HG02973 (cell line): ENCODE measurements around the gene HGF.

Experiments
- ATAC-seq: cut with Tn5 transposase; IDR thresholded peaks from one replicate; pipeline ENCODE4 v1.9.1; 2021; ENCODE audit warnings: moderate library complexity; ENCODE audit not compliant: unreplicated experiment

The HGF gene

DNA sequence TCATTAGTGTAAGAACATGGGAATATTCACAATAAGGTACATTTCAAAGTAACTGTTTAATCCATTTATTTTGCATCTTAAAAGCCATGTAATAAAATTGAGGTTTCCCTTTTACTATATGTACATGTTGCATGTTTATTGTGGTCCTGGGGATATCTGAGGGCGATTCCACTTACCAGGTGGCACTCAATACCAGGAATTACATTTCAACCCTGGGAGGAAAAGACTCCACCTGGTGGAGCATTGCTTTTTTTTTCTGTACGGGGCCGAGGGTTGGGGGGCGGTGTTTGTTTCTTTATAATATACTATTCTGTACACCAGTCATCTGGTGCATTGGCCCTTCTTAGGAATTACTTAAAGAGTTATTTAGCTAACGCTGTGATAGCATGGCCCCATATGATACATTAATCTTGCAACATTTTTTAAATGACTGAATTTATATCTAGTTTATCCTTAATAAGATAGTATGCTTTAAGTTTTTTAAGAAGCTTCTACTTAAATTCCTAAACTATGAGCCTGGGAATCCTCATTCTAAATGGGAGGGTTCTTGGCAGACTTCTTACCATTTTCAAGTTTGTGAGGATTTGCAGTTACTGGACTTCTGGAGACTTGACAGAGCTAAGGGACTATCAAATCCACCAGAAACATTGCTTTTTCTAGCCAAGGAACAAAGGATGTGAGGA is 7.2 kb upstream of the HGF start:
- ATAC-seq = no peak

DNA sequence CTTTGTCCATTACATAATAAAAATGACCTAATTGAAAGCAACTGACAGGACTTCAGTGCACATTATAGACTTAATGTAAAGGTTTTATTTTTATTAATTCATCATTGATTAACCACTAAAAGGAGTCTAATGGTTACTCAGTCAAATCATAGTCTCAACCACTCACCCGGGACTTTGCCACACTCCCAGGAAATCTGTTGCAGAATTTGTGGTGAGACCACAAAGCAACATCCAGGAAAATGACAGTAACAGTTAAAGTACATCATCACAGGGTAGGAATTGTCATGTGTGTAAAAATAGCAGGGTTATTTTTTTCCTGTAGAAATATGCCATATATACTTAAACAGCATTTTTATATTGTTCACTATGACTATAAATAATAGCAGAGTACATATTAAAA is 6.3 kb upstream of the HGF start:
- ATAC-seq = no peak

DNA sequence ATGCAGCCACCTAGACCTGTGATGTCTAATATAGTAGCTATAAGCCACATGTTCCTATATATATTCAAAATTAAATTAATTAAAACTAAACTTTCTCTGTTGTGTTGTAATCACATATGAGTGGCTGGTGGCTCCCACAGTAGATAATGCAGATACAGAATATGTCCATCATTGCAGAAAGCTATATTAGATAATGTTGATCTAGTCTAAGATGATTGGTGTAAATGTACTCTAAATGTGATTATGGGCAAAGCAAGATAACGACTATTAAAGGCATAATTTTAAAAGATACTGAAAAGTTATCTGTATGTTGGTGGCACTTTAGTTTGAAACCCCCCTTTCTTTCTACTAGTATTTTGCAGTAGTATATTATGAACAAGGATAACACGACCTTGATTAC is 5.7 kb upstream of the HGF start:
- no peak for ATAC-seq

DNA sequence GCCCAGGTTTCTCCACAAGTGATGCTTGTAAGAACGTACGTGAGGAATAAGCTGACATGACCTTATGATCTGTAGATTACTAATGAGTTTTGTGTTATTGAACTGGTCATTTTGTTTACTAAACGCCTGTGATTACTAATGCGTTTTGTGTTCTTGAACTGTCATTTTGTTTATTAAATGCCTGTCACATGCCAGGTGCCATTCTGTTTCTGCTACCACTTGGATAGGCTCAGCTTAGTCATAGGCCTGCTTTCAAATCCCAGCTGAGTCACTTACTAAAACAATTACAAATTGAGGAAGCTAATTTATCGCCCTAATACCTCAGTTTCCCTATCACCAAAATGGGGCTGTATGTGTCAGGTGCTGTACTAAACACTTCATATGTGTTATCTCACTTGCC is 4.7 kb upstream of the HGF start:
- ATAC-seq = no peak

DNA sequence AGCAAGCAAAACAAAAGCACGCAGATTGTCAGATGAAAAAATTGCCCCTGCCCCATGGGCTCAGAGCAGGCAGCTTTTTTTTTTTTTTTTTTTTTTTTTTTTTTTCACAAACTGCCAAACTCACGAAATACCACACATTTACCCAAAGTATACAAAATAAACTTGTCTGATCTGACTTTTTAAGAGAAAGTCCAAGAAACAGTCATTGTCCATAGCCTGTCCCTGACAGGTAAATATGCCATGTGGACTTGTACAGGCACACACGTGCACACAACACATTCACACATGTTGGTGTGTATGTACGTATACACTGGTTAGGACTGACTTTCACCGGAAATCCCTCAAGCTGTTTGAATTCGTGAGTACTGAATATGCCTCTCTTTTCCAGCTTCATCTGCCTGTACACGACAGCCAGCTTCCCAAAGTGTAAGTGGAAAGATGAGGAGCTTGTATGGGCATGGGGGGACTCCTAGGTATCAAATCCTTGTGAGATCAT is 929 bp upstream of the HGF start:
- no peak for ATAC-seq

DNA sequence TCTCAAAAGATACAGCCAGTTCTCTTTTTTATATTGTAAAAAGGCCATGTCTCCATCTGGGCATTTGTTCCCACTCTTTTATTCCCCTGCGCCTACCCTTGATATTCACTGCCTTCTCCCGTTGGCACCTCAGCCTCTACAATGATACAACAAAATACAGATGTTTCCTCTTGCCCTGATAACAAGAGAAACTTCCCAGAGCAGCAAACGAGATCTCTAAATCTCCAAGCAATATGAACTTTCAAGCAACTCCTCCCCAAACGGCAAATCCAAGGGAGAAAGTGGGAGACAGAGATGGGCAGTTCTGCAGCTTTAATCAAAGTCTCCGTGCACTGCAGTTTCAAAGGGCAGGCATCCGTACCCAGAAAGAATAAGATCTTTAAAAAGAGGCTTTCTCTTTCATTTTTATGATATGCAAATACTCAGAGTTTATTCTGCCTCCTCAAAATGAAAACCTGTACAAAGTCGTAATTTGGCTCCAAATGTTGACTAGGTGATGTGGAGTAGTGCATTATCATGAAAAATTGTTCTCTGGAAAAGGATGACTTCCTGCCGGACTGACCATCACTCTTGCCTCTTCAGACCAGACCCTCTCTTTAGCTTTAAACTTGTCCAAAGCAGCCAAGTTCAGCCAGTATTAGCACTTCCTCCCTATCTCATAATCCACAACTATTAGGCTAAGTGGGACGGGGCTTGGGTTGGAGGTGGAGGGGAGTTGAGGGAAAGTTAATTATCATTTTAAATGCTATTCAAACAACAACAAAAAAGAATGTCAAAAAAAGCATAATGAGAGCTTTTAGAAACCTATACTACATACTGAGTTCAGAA is 682 bp downstream of the HGF start:
- ATAC-seq = peak; percentile 80

DNA sequence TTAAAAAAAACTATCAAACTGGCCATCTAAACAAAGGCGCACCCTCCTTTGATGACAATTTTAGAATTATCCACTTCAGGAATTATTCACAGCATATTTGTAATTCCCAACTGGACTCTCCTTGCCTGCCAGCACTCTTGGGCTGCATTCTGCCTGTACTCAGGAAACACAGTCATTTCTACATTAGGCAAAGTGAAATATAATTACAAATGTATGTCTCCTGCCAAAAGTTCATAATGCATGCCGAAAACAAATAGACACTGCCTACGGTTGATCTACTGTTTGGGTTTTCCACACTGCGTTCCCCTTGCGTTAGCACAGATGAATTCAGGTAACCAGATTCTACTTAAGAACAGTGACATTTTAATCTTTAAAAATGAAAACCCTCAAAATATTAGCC is 1.9 kb downstream of the HGF start:
- ATAC-seq = no peak

DNA sequence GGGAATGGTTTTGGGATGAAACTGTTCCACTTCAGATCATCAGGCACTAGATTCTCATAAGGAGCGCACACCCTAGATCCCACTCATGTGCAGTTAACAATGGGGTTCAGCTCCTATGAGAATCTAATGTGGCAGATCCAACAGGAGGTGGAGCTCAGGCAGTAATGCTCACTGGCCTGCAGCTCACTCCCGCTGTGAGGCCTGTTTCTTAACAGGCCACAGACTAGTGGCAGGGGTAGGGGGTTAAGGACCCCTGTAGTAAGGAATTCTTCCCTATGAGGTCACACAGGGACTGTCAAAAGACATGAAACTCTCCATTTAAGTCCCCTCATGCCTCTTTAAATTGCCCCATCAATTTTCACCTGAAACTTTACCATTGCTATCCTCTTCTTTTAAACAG is 8.0 kb downstream of the HGF start:
- ATAC-seq = no peak

DNA sequence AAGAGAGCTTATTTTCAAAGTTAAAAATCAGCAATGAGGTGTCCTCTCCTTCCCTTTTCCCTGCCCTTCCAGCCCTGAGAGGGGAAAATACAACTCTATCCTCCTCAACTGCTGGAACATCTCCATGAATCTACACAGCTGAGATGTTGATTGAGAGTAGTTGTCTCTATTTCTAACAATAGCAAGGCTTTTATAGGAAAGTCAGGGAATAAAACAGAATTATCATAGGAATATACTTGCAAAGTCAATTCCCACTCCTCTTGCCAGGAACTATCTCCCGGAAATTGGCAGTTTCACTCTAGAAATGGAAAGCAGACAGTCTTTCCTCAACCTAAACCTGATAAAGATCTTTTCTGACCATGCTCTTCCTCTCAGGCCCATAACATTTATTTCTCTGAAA is 8.8 kb downstream of the HGF start:
- no peak for ATAC-seq

DNA sequence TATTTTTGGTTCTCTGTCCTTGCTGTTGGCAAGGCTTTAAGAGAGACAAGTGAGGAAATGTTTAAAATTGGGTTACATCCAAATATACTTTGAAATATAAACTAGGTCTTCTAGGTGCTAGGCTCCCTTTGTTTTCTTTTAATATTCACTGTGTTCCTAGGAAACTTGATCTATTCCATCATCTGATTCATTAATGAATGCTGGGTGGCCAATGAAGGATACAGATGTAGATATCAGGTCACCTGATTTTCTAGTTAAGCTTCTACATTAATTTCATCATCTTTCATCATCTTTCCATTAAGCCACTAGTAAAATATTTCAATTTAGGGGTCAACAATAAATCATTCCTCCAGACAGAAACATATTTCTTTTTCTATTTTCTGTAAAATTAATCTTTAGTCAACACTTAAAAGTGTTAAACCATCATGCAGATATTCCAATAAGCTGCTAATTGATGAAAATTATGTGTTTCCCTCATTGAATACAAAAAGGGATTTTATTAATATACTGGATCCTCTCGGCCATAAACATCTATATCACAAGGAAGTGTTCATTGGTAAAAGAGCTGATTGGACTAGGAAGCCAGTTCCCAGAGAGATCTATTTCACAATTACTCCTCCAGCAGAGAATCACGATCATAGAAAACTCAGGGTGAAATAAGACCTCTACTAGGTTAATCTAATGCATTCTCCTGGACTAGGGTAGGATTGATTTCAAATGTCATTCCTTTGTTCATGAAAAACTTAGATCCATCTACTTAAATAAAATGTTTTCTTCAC is 14.7 kb downstream of the HGF start:
- ATAC-seq = no peak

DNA sequence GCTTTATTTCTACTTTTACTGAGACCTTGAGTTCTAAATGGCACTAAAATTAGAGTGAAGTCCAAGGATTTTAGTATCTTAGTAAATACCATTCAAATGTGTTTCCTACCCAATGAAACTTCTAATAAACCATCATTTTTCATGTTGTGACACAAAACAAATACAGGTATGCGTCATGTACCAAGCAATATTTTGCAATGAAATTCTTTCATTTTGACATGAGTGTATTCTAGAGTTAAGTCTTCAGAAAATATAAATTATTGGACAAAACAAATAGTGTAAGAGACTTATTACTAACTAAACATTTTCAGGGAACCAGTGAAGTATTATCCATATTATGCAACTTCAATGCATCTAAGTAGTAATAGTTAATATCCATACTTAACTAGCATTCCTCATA is 16.5 kb downstream of the HGF start:
- no peak for ATAC-seq

DNA sequence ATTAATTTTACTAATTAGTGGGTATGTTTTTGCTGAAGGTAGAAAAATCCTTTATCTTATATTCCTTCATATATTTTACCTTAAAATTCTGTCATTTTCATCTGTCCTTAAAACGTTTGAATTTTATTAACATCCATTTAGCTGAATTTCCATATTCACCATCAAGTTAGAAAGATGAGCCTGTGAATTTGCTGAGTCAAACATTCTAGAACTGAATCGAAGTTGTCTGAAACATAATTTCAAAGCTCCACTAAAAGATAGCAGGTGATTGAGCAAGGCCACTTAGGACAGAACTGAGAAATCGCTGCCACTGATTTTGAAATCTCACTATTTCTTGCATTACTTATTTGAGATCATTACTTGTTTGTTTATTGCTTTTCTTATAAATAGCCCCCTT is 17.5 kb downstream of the HGF start:
- ATAC-seq = no peak

DNA sequence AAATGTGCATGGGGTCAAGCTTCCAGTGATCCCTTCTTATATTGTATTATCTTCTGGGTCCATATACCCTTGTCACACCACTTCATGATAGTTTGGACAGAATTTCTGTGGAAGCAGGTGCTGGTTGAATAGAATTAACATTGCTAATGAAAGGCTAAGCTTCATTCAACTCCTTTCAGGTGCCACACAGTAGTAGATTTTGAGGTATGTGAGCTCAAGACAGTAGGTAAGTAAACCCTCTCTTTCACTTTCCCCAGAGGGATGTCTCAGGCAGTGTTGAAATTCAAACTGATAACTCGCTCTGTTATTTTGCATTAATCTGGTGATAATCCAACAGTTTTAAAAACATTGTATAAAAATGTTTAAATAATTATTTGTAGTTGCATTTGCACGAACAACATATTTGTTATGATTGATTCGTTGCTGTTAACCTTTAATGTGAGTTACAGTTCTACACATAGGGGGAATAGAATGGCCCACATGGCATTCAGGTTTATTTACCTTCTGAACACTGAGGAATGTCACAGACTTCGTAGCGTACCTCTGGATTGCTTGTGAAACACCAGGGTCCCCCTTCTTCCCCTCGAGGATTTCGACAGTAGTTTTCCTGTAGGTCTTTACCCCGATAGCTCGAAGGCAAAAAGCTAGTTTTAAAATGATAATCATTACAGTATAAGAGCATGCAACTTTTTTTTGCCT is 18.1 kb downstream of the HGF start:
- no peak for ATAC-seq

DNA sequence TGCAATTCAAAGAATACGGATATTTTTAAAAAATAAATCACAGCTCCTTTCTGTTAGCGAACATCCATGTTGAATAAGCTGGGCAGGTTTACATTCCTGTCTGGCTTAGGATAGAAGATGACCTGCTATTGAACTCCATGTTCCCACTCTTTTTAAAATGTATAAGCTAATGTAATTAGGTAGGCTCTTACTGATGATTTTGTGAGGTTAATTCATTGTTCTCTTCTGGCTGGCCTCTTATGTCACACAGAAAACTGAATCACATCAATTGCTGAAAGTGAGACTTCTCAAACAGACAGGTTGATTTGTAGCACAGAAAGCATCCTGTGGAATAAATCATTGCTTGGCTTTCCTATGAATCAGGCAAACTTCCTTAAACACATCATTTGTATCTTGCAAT is 24.2 kb downstream of the HGF start:
- ATAC-seq = no peak

DNA sequence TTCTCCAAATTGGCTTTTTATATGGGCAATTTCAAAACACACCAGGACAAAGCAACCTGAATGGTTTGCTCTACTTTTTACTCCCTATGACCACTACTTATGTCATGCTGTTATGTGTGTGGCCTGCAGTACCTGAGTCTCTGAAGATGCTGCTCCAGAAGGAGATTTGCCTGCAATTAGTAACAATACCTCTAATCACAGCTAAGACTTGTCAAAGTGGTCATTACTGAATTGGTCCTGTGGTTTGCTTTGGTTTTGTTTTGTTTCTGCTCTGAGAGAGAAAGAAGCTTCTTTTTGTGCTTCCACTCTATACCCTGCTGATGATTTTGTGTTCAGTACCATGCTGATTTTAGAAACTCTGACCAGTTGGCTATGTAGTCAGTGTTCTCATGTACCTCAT is 25.5 kb downstream of the HGF start:
- no peak for ATAC-seq

DNA sequence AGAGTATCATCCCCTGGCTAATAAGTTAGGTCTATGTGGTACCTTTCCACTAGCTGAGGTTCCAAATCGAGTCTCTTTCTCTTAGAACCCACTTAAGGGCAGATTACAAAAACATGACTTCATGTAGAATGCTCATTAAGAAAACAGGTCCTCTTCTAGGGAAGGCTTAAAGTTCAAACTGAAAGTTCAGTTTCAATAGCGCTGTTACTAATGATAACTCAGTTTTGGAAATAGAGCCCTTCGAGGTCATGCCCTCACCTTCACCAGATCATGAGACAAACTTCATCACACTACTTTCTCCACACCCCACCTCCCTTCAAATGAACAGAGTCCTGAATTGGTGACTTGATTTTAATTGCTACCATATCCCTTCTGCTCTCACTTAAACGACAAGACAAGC is 26.2 kb downstream of the HGF start:
- no peak for ATAC-seq

DNA sequence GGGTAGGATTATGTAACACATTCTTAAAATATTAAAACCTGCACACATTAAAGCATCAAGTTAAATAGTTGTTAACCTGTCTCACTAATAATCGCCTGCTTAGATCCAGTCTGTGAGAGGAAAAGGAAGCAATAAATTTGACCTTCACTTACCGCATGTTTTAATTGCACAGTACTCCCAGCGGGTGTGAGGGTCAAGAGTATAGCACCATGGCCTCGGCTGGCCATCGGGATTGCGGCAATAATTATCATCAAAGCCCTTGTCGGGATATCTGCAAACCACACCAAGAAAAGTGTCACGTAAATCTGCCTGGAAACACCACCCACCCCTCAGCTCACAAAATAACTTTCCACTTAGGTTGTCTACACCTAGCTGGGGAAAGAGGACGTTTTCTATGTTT is 26.6 kb downstream of the HGF start:
- ATAC-seq = no peak

DNA sequence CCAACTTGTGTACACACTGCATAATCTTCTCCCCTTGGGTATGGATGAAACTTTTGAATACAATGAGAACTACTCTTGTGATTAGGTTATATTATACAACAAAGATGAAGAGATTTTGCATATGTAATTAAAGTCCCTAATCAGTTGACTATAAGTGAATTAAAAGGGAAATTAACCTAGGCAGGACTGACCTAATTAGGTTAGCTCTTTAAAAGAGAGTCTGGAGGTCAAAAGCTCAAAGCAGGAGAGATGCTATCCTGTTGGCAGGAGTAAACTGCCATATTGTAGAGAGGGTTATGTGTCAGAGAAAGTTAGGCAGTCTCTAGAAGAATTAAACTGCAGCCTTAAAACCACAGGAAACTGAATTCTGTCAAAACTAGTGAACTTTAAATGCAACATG is 29.4 kb downstream of the HGF start:
- no peak for ATAC-seq

DNA sequence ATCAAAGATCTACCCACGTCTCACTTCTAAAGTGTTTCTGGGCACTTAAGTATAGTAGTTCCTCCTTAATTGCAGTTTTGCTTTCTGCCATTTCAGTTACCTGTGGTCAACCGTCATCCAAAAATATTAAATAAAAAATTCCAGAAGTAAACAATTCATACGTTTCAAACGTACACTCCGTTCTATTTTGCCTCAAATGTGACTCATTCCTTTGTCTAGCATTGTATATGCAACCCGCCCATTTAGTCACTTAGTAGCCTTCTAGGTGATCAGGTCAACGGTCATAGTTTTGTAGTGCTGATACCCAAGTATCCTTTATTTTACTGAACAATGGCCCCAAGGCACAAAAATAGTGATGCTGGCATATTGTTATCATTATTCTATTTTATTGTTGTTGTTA is 33.8 kb downstream of the HGF start:
- ATAC-seq = no peak

DNA sequence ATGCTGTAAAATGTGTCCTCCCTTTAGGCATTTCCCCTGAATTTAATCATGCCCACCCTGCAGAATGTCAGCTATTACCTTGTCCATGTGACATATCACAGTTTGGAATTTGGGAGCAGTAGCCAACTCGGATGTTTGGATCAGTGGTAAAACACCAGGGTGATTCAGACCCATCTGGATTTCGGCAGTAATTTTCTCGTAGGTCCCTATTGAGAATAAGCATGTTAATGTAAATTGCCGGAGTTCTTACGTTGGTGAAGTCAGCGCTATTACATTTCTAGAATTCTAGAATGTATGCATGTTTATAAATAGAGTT is 44.1 kb downstream of the HGF start:
- no peak for ATAC-seq
